K562 (cell line): Measurements from ENCODE around the gene SERPINF2. TPM values are rescaled to one million over a fixed set of nuclear protein-coding genes. Genes with fewer than 3 reads are reported as not detected.

Experiments
- ATAC-seq: fragments of 200-7000 bp; cut with Tn5 transposase; 3 replicates; pipeline ENCODE4 v1.9.1; 2020; ENCODE audit warnings: moderate library complexity
- BruUV-seq: library from RNA; stranded (reverse); fragments of 400-500 nt; replicated peaks from 2 replicates; lab custom pipeline; 2021; lab: Mats Ljungman, UMichigan
- CTCF ChIA-PET: fragments of 300-600 bp; formaldehyde crosslinking; extraction: SDS; loops from one replicate; lab custom pipeline; 2021; ENCODE audit warnings: low intra/inter-chr PET ratio; lab: Yijun Ruan, JAX
- POLR2A ChIA-PET: fragments of 300-600, 350-650 bp; sonication (Branson Sonifier 250); formaldehyde crosslinking; extraction: SDS; loops from one replicate; lab custom pipeline; 2021; ENCODE audit warnings: antibody characterized with exemption, inconsistent platforms; lab: Yijun Ruan, JAX
- DNase-seq, 4 experiments: peaks; one replicate each; pipeline versions ENCODE4 v3.0.0 to v3.0.0-alpha.2; 2011 to 2018; ENCODE audit warnings: low spot score in 3 of 4, mixed read lengths in 3 of 4; ENCODE audit errors: extremely low read depth in 1 of 4
- FAIRE-seq: peaks from 2 replicates; lab custom pipeline; 2011; peaks lifted over from hg19 to GRCh38; lab: Jason Lieb, UNC
- H2AFZ ChIP-seq: 2 replicates; pipeline ENCODE4 v1.6.0; 2011; ENCODE audit warnings: low read depth, low read length, control low read depth, inconsistent platforms
- H3K27ac ChIP-seq: fragments of 200-600 bp; 3 replicates; pipeline ENCODE4 v1.8.0; 2011; ENCODE audit warnings: low read depth, mild to moderate bottlenecking, control low read depth, inconsistent platforms, low read length, moderate library complexity, mixed read lengths; ENCODE audit errors: extremely low read depth
- H3K27me3 ChIP-seq, 2 experiments: fragments of 300-600 bp in 1 of 2; 2 replicates in 1 of 2; 3 replicates in 1 of 2; pipeline versions ENCODE4 v1.6.0 to v1.8.0; 2011; ENCODE audit warnings: inconsistent platforms in 2 of 2, low read length in 2 of 2, mild to moderate bottlenecking in 1 of 2, mixed read lengths in 1 of 2, moderate library complexity in 1 of 2; ENCODE audit not compliant: control insufficient read depth in 2 of 2, insufficient read depth in 2 of 2
- H3K36me3 ChIP-seq: fragments of 300-600 bp; 3 replicates; pipeline ENCODE4 v1.8.0; 2011; ENCODE audit warnings: mild to moderate bottlenecking, low read length, inconsistent platforms; ENCODE audit not compliant: control insufficient read depth, insufficient read depth
- H3K4me1 ChIP-seq, 2 experiments: fragments of 200-600 bp in 1 of 2; replicated peaks in 1 of 2; 2 replicates in 1 of 2; 3 replicates in 1 of 2; pipeline versions ENCODE4 v1.5.1 to v1.8.0; 2011; ENCODE audit warnings: inconsistent platforms in 2 of 2, low read length in 2 of 2, mild to moderate bottlenecking in 1 of 2, mixed read lengths in 1 of 2, moderate library complexity in 1 of 2; ENCODE audit not compliant: control insufficient read depth in 2 of 2, insufficient read depth in 2 of 2
- H3K4me2 ChIP-seq: 2 replicates; pipeline ENCODE4 v1.6.1; 2011; ENCODE audit warnings: low read length, control low read depth, inconsistent platforms, mixed read lengths; ENCODE audit not compliant: insufficient read depth
- H3K4me3 ChIP-seq: fragments of 200-600 bp; sonication (generic), shearing (Covaris generic); 2 replicates; pipeline ENCODE4 v1.5.1; 2016; ENCODE audit warnings: control low read depth, inconsistent platforms
- H3K79me2 ChIP-seq: fragments of 200-600 bp; 3 replicates; pipeline ENCODE4 v1.8.0; 2011; ENCODE audit warnings: low read length, inconsistent platforms; ENCODE audit not compliant: control insufficient read depth, insufficient read depth
- H3K9ac ChIP-seq, 2 experiments: 2 replicates each; pipeline versions ENCODE4 v1.6.0 to v1.6.1; 2011; ENCODE audit warnings: low read depth in 2 of 2, low read length in 2 of 2, control low read depth in 1 of 2, inconsistent platforms in 1 of 2, mild to moderate bottlenecking in 1 of 2, mixed read lengths in 1 of 2; ENCODE audit not compliant: insufficient read depth in 1 of 2
- H3K9me1 ChIP-seq: one replicate; pipeline ENCODE4 v1.6.0; 2011; ENCODE audit warnings: inconsistent platforms, mild to moderate bottlenecking, low read length, moderate library complexity; ENCODE audit not compliant: control insufficient read depth, insufficient read depth
- H3K9me3 ChIP-seq: replicated peaks from 2 replicates; pipeline ENCODE4 v1.5.1; 2011; ENCODE audit warnings: low read depth, low read length, inconsistent platforms; ENCODE audit not compliant: control insufficient read depth, insufficient read depth
- H4K20me1 ChIP-seq: replicated peaks from 2 replicates; pipeline ENCODE4 v1.6.1; 2011; ENCODE audit warnings: low read length, inconsistent platforms, mixed read lengths; ENCODE audit not compliant: control insufficient read depth, insufficient read depth
- CCNT2 ChIP-seq: IDR thresholded peaks from 2 replicates; pipeline ENCODE4 v1.6.1; 2011; ENCODE audit warnings: borderline replicate concordance, low read depth, mild to moderate bottlenecking, moderate library complexity, mixed read lengths, low read length; ENCODE audit not compliant: insufficient read length; ENCODE audit errors: extremely low read depth
- CREB5 ChIP-seq: fragments of 250-450 bp; sonication (Bioruptor Pico); IDR thresholded peaks from 2 replicates; pipeline ENCODE4 v1.5.0; 2020; ENCODE audit warnings: mild to moderate bottlenecking
- FOXK1 ChIP-seq: sonication (generic); formaldehyde crosslinking; IDR thresholded peaks from 2 replicates; pipeline ENCODE4 v1.8.0; 2022; ENCODE audit warnings: missing genetic modification reagents, mild to moderate bottlenecking, borderline replicate concordance
- GTF3C2 ChIP-seq: IDR thresholded peaks from 3 replicates; pipeline ENCODE4 v1.6.1; 2011; ENCODE audit warnings: borderline replicate concordance, mild to moderate bottlenecking, moderate library complexity; ENCODE audit not compliant: insufficient read length; ENCODE audit errors: extremely low read depth
- HDAC8 ChIP-seq: fragments of 450-650 bp; IDR thresholded peaks from 2 replicates; pipeline ENCODE4 v1.6.1; 2016; ENCODE audit warnings: mild to moderate bottlenecking, missing genetic modification characterization, moderate library complexity, missing compliant biosample characterization
- HNRNPK ChIP-seq: fragments of 200-400 bp; formaldehyde crosslinking; IDR thresholded peaks from one replicate; pipeline ENCODE4 v1.6.1; 2018; ENCODE audit warnings: mild to moderate bottlenecking, low read depth, low read length; ENCODE audit not compliant: poor library complexity, severe bottlenecking
- MCM2 ChIP-seq: fragments of 450-650 bp; IDR thresholded peaks from 2 replicates; pipeline ENCODE4 v1.6.1; 2017; ENCODE audit warnings: low read depth, mild to moderate bottlenecking
- NCOR1 ChIP-seq: fragments of 450-650 bp; IDR thresholded peaks from 2 replicates; pipeline ENCODE4 v1.6.1; 2016; ENCODE audit warnings: mild to moderate bottlenecking, moderate library complexity
- SMC3 ChIP-seq: conservative IDR thresholded peaks from 2 replicates; pipeline ENCODE4 v1.6.1; 2011; ENCODE audit warnings: low read depth, low read length, improper control_type of control experiment; ENCODE audit not compliant: insufficient read depth
- ZNF124 ChIP-seq: sonication (generic); formaldehyde crosslinking; IDR thresholded peaks from 2 replicates; pipeline ENCODE4 v1.8.1; 2022; ENCODE audit warnings: missing genetic modification reagents
- ZNF347 ChIP-seq: fragments of 450-650 bp; formaldehyde crosslinking; IDR thresholded peaks from 2 replicates; pipeline ENCODE4 v1.4.0; 2020; ENCODE audit warnings: low read depth, mild to moderate bottlenecking, moderate library complexity
- WGBS: fragments of 100-300 bp; shearing (Covaris generic); methylation state at CpG from one replicate; pipeline ENCODE4 v1.1.6; 2016; ENCODE audit warnings: low coverage, mixed read lengths; ENCODE audit not compliant: insufficient coverage; ENCODE audit errors: missing lambda C conversion rate; 5-methylcytosine and 5-hydroxymethylcytosine counted together
- in situ Hi-C: fragments of 300-500 bp; cut with MboI; formaldehyde crosslinking; loops from 4 replicates; pipeline ENCODE4 v1.15.0; 2018; ENCODE audit warnings: inconsistent platforms, mixed read lengths
- intact Hi-C: fragments of 100-400 bp; cut with micrococcal nuclease; formaldehyde crosslinking; loops from 2 replicates; pipeline ENCODE4 v1.14.2; 2022
- polyA plus RNA-seq, 8 experiments: library from polyadenylated mRNA; depleted of rRNA in 4 of 8; stranded (reverse) in 5 of 8; unstranded in 3 of 8; fragments of >200 nt; fragmentation: Nextera tagmentation in 2 of 8; fragmentation: Illumina TruSeq in 1 of 8; extraction: Ambion mirVana in 2 of 8; extraction: Trizol in 1 of 8; gene quantifications; 2 replicates each; pipeline versions ENCODE4 v1.2.1 to v1.2.3, GENCODE V29; 2011 to 2014; ENCODE audit warnings: inconsistent platforms in 1 of 8, missing spikeins in 1 of 8
- total RNA-seq, 7 experiments: library from RNA; depleted of rRNA in 6 of 7; stranded (reverse); fragments of >200 nt in 6 of 7; fragmentation: Illumina TruSeq in 2 of 7; extraction: Trizol in 2 of 7; gene quantifications; 2 replicates each; pipeline versions ENCODE4 v1.2.1 to v1.2.3, GENCODE V29; 2011 to 2021; ENCODE audit warnings: low replicate concordance in 1 of 7

Gene SERPINF2
- total and polyA plus RNA-seq, 9 of the 15 experiments (the other 6 are each of a cell fraction or from before 2014, with no cell fraction given), result 0.22 TPM; not detected in 8

GRCh38 chr17:1745513-1746020 is 2.9 kb downstream of the SERPINF2 start:
- FAIRE-seq (no peak), ATAC-seq (no peak), DNase-seq (no peak)
- Histone ChIP-seq H3K36me3 (no peaks in the 10 kb centered on the region), H3K4me2 (no peak overlapping the region), H3K4me3 (no peak overlapping the region), H4K20me1 (no peaks in the 10 kb centered on the region), H3K27me3 (peaks cover 5 to 12% of the 10 kb centered on the region in 2 experiments; a peak in 4 of 5 replicates), H3K79me2 (no peaks in the 10 kb centered on the region), H3K9me1 (no peaks in the 10 kb centered on the region), H3K4me1 (peaks cover 0 to 21% of the 10 kb centered on the region in 2 experiments; a peak in 2 of 5 replicates), H3K9ac (peak overlapping the region in 1 of 2 experiments; percentile 45; a peak in 2 of 4 replicates), H3K9me3 (no peaks in the 10 kb centered on the region), H2AFZ (no peak overlapping the region), H3K27ac (no peak overlapping the region)
- 57% methylated on average over 7 of the region's 12 CpGs for WGBS
- in situ Hi-C loops, result no loop called here
- TF ChIP-seq CREB5 (CRISPR knock-in tag), result no peak
- no peak for TF ChIP-seq FOXK1 (CRISPR knock-in tag)
- TF ChIP-seq CCNT2, result no peak
- no peak for TF ChIP-seq HNRNPK
- TF ChIP-seq HDAC8 (tag), result no peak
- TF ChIP-seq NCOR1, result no peak
- TF ChIP-seq GTF3C2, result no peak
- TF ChIP-seq ZNF124 (CRISPR knock-in tag), result no peak
- no peak for TF ChIP-seq MCM2
- TF ChIP-seq SMC3, result no peak
- no peak for TF ChIP-seq ZNF347
- ChIA-PET POLR2A (no interaction called here), CTCF (no interaction called here)
- intact Hi-C loops, result no loop called here
- no TSS peak for BruUV-seq
